GM10266 (cell line): ENCODE results near the gene FARP1.

Source experiments
- DNase-seq: peaks from one replicate; pipeline ENCODE4 v3.0.0; 2012; ENCODE audit errors: extremely low spot score
- TF ChIP-seq, protein P1 (sequence below): IDR thresholded peaks from 2 replicates; pipeline ENCODE4 v1.5.1; 2012; ENCODE audit warnings: mild to moderate bottlenecking, low read depth; ENCODE audit not compliant: control insufficient read depth, insufficient read depth; ENCODE audit errors: missing control alignments

Gene FARP1

DNA sequence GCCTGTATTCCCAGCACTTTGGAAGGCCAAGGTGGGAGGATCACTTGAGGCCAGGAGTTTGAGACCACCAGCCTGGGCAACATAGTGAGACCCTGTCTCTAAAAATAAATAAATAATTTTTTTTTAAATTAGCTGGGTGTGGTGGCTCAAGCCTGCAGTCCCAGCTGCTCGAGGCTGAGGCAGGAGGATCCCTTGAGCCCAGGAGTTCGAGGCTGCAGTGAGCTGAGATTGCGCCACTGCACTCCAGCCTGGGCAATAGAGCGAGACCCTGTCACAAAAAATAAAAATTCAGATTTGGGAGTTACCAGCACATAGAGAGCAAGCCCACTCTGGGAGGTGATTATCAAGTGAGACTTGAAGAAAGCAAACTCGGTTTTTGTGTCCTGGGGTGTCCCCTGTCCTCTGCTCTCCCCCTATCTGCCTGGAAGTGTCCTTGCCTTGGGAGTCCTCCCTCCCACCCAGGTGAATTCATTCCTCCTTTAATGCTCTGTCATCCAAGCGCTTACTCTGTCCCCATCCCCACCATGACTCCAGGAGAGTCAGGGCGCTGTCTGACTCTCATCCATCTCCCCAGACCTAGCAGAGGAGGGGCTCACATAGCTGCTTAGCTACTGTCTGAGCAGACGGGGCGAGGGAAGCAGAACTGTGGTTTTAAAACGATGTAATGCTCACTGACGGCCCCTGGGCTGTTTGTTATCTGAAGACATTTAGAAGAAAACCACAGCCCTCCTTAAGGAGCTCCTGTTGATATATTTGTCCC lies 287.3 kb downstream of the FARP1 start:
- TF ChIP-seq, protein P1, sequence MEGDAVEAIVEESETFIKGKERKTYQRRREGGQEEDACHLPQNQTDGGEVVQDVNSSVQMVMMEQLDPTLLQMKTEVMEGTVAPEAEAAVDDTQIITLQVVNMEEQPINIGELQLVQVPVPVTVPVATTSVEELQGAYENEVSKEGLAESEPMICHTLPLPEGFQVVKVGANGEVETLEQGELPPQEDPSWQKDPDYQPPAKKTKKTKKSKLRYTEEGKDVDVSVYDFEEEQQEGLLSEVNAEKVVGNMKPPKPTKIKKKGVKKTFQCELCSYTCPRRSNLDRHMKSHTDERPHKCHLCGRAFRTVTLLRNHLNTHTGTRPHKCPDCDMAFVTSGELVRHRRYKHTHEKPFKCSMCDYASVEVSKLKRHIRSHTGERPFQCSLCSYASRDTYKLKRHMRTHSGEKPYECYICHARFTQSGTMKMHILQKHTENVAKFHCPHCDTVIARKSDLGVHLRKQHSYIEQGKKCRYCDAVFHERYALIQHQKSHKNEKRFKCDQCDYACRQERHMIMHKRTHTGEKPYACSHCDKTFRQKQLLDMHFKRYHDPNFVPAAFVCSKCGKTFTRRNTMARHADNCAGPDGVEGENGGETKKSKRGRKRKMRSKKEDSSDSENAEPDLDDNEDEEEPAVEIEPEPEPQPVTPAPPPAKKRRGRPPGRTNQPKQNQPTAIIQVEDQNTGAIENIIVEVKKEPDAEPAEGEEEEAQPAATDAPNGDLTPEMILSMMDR = no peak
- no peak for DNase-seq

DNA sequence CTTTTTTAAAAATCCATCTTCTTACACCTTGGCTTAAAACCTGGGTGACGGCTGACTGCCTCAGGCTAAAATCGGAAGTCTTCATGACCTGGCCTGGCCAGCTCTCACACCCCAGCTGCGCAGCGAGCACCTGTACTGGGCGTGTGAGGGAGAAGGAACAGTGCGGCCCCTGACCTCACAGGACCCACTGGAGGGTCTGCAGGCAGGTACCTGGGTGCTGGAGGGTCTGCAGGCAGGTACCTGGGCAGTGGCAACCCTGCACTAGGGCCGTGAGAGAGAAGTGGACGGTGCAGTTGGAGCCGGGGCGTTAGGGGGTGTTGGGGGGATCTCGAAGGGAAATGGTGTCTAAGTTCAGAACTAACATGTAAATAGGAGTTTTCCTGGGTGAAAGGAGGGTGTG lies 289.7 kb downstream of the FARP1 start:
- TF ChIP-seq, protein P1 = no peak
- no peak for DNase-seq

DNA sequence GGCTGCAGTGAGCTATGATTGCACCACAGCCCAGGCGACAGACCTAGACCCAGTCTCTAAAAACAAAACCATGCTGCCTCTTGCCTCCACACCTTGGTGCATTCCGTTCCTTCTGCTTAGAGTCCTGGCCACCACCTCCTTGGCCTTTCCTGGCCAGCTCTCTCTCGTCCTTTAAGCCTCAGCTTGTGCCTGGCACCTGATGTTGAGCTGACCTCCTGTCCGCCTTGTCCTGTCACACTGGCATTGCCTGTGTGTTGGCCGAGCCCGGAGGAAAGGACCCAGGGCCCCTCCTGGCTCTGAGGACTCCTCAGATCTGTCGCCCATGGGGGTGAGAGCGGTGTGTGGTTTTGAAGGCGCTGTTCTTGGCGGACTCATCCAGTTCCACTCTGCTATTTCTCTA lies 290.8 kb downstream of the FARP1 start:
- TF ChIP-seq, protein P1 = no peak
- DNase-seq = no peak

DNA sequence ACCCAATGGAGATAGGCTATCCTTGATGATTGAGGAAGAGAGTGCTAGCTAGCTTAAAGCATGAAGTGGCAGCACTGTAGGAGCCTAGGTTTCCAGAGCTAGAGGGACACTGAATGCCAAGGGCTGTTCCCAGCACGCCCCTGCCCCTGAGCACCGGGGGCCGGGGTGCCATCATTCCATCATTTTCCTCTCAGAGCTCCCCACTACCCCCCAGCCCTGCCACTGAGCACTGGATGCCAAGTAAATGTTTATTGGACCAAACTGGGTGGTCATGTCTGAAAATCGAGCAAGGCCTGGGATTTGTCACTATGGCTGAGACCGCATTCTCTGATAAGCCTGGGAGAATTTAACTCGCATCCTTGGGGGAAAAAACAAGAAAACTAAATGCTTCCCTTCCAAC lies 291.2 kb downstream of the FARP1 start:
- no peak for DNase-seq
- TF ChIP-seq, protein P1 = no peak

DNA sequence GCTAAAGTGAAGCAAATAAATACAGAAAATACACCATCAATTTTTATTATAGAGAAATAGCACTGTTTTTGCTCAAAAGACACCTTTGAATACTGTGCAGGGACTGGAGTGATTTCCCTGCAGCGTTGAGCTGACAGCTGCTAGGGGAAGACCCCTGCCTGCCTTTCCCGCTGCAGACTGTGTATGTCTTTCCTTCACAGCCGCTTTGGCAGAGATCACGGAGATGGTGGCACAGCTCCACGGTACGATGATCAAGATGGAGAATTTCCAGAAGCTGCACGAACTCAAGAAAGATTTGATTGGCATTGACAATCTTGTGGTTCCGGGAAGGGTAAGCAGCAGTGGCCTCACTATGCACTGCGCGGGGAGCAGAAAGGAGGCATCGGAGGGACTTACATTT lies 292.5 kb downstream of the FARP1 start:
- TF ChIP-seq, protein P1 = no peak
- DNase-seq = no peak

DNA sequence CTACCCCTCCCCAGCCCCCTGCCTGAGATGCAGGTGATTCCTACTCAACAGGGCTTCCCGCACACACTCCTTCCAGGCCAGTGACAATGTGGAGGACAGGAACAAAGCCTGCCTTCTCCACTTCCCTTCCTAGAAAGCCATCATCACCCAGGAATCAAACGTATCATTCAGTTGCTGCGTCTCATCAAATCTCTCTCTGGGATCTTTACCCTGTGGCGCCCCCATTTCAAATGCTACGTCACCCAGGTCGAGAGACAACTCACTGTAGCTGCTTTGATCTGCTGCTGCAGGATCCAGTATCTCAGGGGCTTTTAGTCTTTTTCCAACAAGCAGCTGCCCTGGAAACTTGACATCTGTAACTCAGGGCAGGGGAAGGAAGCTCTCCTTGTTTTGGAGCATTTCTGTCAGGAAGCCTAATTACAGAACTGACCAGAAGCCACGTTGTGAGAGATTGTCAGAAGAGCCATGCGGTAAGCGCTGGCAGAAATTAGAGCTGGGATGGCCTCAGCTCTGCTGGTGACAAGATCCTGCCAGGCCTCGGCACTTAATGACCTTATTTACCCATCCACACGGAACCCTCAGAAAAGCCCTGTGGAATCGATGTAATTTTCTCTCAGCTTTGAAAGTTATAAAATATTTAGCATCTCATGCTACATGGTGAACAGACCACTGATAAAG lies 293.5 kb downstream of the FARP1 start:
- no peak for DNase-seq
- TF ChIP-seq, protein P1 = no peak

DNA sequence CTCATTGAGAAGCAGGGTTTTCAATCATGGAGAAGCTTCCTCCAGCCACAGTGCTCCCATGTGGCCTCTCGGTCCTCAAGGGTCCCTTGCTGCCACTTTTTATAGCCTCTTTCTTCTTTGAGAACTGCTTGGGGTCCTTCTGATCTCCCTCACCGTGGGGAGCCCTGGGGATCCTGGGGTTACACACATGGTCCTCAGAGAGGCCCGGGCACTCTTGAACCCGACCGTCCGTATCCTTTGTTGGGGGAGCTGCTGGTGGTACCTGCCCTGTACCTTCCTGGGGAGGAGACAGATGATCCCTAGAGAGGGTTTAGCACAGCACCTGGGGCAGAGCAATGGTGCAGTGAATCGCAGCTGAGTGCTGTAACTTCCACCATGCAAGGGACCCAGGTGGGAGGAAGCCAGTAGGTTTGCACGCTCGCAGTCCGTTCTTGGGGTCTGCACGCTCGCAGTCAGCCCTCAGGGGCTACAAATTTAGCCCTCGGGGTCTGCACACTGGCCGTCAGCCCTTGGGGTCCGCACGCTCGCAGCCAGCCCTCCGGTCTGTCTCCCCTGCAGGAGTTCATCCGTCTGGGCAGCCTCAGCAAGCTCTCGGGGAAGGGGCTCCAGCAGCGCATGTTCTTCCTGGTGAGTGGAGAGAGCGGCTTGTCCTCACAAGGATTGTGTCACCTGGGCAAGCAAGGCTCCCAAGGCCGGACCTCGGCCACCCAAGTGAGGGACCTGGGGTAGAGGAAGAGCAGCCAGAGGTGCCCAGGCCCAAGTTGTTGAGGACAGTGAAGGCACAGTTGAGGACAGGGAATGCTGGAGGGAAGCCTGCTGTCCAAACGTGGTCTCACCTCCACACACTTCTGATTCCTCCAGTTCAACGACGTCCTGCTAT lies 295.6 kb downstream of the FARP1 start:
- TF ChIP-seq, protein P1 = no peak
- DNase-seq = no peak
